SH-SY5Y (cell line): ENCODE data around the gene SEC63.

Source experiments
- GATA2 ChIP-seq: IDR thresholded peaks from 2 replicates; pipeline ENCODE4 v1.6.1; 2011; ENCODE audit warnings: mild to moderate bottlenecking, low read depth, low read length
- GATA3 ChIP-seq: IDR thresholded peaks from 2 replicates; pipeline ENCODE4 v1.6.1; 2011; ENCODE audit warnings: low read depth, mild to moderate bottlenecking, low read length, moderate library complexity

- TF ChIP-seq GATA2 = no peak
- no peak for TF ChIP-seq GATA3
These were observed 111.7 kb downstream of the SEC63 start for GRCh38 chr6:107846262-107846795.
